Stimulated activated CD4-positive, alpha-beta T cell treated with anti-CD3 and anti-CD28 coated beads, Interleukin-1b, Interleukin-23, amount 100 ng/mL, for 24 hours (primary cell): ENCODE results near the gene ADAMTS8.

Source experiments
- DNase-seq, 4 experiments: peaks; one replicate each; pipeline ENCODE4 v3.0.0-alpha.2; 2020; ENCODE audit warnings: low read depth in 4 of 4, low spot score in 1 of 4

ADAMTS8 gene

DNA sequence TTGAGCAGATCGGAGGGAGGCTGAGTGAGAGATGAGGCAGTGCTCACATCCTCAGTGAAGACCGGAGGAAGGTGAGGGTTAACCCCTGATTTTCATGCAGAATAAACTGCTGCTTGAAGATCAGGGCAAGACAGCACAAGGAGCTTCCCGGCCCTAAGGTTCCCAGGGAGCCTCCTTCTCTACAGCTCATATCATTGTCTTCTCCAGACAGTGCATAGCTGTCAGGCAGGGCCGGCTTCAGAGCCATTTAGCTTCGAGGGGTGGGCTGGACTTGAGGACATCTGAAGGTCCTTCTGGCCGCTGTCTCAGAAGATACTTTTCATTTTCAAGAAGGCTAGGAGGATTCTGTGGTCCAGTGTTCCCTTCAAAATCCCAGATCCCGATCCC, 7.2 kb downstream of the ADAMTS8 start:
- no peak for DNase-seq

DNA sequence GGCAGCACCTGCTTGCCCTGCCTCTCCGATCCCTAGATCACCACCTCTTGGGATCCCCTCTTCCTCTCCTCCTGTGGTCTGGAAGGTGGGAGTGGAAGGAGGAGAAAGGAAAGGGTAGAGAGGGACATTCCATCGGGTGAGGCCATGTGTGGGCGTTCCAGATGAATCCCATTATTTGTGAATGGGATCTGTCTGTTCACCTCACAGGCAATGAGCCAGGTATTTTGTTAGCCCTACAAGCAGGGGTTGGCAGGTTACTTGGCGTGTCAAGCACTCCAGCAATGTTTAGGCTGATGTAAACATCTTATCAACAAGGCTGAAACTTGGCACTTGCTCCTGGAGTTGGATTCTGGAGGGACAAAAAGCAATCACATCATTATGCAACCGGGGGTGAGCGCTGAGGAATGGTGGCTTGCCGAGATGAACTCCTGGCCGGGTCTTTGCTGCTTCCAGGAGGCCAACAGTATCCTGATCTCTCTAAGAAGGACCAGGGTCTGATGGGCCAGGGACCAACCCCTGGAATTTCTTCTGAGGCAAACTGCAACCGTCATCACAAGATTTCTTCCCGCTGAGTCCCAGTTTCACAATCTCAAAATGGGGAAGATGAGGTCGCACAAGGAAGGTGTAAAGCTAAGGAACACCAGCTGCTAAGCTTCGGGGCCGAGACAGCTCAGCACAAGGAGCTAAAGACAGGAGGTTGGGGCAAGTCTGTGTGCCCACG, 7.8 kb downstream of the ADAMTS8 start:
- no peak for DNase-seq

- DNase-seq: no peak
Observed at GRCh38 chr11:130418756-130419155, 9.7 kb downstream of the ADAMTS8 start.

DNA sequence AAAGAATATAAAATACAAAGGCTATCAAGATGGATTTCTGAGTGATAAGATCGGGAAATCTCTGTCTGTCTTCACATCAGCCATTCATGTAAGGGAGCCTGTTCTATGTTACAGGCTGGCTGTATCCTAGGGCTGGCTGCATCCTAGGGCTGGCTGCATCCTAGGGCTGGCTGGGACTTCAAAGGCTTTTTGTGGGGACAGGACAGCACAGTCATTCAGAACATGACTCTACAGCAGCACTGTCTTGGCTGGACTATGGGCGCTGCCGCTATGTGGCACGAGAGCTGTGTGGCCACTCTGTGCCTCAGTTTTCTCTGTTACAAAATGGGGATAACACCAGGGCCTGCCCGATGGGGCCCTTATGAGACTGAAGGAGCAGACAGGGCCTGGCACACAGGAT, 10.2 kb downstream of the ADAMTS8 start:
- DNase-seq: no peak

DNA sequence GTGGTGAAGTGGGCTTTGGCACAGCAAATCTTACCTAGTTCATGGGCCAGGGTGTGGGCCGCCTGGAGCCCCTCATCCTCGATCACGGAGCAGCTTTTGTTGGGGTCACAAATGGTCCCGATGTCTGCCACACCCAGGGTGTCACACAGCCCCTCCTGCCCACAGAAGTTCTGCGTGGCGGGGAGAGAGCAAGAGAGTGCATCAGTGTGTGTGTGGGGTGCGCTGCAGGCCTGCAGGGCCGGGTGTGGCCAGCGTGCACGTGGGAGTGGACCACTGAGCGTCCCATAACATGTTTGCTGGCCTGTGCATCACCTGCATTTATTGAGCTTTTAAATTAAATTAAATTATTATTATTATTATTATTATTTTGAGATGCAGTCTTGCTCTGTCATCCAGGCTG, 11.5 kb downstream of the ADAMTS8 start:
- no peak for DNase-seq

- DNase-seq: no peak
Observed at GRCh38 chr11:130416530-130416882, 11.9 kb downstream of the ADAMTS8 start.

DNA sequence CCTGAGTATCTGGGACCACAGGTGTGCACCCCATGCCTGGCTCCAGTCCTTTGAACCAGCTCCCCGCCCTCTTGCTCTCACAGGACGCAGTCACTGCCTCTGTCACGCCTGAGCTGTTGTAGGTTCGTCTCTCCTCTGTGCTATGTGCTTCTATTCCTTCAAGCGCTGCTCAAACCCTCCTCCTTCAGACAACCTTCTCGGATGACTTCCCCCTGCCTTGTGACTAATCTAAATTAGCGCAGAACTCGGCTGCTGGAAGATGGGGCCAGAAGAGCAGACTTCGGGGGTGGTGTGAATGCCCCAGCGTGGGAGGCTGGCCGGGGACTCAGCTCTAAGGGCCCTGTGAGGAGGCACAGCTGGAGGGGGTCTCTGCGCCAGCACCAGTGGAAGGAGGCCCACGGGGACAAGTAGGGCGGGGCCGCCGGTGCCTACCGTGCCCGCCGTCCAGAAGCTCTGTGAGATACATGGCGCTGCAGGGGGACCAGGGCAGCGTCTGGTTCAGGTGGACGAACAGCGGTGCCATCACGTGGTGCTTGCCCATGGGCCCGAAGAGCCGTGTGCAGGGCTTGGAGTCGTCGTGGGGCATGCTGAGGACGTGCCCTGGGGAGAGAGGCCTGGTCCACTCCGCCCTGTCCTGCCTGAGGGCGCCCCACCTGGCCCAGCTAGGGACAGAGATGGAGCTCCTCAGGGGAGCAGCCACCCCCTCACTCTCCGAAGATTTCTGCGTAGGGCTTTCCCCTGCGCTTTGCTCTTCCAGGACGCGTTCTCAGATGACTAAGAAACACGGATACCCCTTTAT, 12.5 kb downstream of the ADAMTS8 start:
- no peak for DNase-seq

GRCh38 chr11:130414107-130415080, 14.0 kb downstream of the ADAMTS8 start:
- no peak for DNase-seq

DNA sequence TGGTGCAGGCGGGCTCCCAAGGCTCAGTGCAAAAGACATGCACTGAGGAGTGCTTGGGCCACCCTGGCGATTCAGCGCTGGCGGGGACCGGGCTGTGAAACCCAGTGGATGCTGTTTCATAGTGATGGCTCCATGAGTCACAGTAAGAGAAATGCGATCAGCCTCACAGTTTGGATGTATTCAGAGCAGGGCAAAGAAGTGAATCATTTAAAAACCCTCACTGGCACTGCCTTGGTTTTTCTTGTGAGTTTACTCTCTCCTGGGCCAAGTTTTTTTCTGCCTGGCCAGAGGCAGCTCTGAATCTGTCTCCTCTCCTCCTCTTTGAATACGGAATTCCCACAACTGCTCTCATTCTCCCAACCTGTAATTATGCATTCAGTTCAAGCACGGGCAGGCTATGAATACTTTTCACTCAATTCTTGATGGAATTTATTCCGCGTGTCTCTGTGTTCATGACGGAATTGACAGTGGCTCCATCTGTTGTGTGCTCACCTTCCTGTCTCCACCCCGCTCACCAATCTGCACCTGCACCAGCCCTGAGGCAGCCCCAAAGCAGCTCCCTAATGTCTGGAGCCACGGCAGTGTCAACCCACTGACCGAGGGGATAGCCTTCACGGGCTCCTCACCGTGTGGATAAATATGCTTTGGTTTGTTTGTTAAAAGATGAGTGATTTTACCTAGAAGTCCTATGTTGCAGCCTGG, 14.9 kb downstream of the ADAMTS8 start:
- DNase-seq: no peak

- DNase-seq: no peak
Observed at GRCh38 chr11:130411223-130411622, 17.2 kb downstream of the ADAMTS8 start.

DNA sequence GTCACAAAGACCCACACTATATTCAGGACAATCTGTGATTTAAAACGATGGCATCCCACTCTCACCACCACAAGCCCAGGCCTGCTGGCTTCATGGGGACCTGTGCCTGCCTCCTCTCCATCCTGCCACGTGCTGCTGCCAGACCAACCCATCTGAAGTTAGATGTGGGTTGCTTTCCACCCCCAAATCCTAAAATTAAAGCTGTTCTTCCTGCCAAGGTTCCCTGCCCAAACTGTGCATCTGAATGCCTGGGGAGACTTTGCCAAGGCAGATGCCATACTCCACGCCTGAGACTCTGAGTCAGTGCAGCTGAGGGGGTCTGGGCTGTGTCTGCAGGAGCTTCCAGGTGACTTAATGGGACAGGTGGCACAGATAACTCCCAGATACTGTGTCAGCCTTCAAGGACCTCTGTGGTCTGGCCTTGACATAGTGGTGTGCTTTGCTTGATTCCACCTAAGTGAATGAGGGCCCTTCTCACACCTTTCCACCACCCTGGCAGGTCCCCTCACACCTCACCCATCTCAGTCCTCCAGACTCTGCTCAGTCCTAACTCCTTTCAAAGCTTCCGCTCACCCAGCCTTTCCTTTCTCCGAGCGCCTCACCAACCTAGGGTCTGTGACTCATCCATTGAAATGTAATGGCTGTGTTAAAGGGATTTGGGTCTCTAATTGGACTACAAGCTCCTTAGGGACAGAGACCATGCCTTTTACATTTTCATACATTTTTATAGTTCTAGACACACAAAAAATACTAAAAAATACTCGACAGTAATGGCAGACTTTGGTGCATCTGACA, 18.6 kb downstream of the ADAMTS8 start:
- no peak for DNase-seq

GRCh38 chr11:130408901-130409300, 19.5 kb downstream of the ADAMTS8 start:
- DNase-seq: no peak

- no peak for DNase-seq
Observed at GRCh38 chr11:130408401-130408890, 20.0 kb downstream of the ADAMTS8 start.

GRCh38 chr11:130407978-130408377, 20.4 kb downstream of the ADAMTS8 start:
- DNase-seq: no peak

- DNase-seq: no peak
Observed at GRCh38 chr11:130405428-130405827, 23.0 kb downstream of the ADAMTS8 start.

- DNase-seq: no peak
Observed at GRCh38 chr11:130404727-130405126, 23.7 kb downstream of the ADAMTS8 start.

DNA sequence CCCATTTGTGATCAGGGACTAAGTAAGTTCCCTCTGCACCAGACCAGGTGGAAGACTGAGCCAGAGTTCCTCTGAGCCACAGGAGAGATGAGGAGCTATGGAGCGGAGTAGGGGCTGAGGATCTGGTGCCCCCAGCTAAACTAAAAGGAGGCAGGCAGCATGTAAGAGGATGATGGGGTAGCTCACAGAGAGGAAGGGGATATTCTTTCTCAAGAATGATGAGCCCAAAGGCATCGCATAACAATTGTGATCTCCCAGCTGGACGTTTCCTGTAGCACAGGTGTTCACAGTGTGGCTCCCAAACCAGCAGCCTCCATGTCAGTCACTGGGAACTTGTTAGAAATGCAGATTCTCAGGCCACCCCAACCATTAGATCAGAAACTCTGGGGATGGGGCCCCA, 24.4 kb downstream of the ADAMTS8 start:
- no peak for DNase-seq

DNA sequence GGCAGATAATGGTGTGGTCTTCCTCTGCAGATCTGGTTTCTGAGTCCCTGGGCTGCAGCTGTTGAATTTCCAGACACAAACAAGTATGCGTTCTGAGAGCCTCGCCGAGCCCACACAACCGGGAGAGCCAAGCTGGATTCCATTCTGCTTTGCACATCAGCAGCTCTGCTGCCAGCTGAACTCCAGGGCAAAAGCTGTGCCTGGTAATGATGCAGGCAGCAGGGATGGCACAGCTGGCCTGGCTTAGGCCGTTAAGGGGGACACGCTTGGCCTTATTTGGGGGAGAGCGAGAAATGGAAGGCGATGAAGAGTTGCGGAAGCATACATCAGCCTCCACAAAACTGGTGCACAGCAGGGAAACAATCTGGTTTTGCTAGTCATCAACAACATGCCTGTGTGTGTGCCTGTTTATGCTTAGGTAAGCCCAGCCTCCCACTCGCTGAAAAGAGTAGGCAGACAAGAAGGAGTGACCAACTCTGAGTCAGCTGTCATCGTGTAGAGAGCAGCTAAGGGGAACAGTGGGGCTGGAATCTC, 25.1 kb downstream of the ADAMTS8 start:
- DNase-seq: no peak

- DNase-seq: no peak
Observed at GRCh38 chr11:130402570-130402969, 25.8 kb downstream of the ADAMTS8 start.
